ENCODE measurements around the gene NME8.

DNA sequence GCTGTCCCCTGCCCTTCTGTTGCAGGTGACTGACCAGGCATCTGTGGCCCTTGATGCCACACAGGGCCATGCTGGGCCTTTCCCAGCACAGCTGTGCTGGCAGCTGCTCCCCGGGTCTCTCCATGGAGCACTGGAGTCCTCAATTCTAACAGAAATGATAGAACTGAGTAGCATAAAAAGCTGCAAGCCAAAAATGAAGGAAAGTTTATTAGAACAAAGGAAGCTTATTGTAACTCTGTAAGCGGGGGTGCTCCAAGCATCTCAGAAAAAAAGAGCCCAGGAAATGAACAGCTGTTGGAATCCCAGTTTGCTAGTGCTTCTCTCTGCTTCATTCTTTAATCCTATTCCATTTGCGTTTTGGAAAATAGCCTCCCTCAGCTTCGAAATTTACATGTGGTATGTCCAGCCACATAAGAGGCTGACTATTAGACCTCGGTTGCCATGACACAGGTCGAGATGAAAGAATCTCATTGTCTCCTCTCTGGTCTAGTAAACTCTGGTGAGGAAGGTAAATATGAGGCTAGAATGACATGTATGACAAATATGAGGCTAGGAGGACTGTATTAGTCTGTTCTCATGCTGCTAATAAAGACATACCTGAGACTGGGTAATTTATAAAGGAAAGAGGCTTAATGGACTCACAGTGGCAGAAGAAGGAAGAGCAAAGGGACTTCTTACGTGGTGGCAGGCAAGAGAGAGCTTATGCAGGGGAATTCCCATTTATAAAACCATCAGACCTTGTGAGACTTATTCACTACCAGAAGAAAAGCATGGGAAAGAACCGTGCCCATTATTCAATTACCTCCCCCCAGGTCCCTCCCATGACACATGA lies 95.7 kb downstream of the NME8 start:
- TF ChIP-seq FOXM1 (IDR thresholded peaks at IDR 0.05; ENCODE audit: borderline replicate concordance, low read depth) (no peak), USF1 (IDR thresholded peaks at IDR 0.05) (no peak), EP300 (IDR thresholded peaks at IDR 0.05; ENCODE audit: borderline replicate concordance) (no peak), ZBTB7A (IDR thresholded peaks at IDR 0.05; ENCODE audit: low read depth) (no peak), NFIC (IDR thresholded peaks at IDR 0.05) (no peak), MAX (IDR thresholded peaks at IDR 0.05) (no peak), CEBPB (IDR thresholded peaks at IDR 0.05) (no peak), TAF1 (IDR thresholded peaks at IDR 0.05; ENCODE audit: low read depth) (no peak), REST (IDR thresholded peaks at IDR 0.05; ENCODE audit: low read depth) (no peak)

Data from Ishikawa (cell line).